ENCODE measurements around the gene ANTXRL.

Gene ANTXRL

DNA sequence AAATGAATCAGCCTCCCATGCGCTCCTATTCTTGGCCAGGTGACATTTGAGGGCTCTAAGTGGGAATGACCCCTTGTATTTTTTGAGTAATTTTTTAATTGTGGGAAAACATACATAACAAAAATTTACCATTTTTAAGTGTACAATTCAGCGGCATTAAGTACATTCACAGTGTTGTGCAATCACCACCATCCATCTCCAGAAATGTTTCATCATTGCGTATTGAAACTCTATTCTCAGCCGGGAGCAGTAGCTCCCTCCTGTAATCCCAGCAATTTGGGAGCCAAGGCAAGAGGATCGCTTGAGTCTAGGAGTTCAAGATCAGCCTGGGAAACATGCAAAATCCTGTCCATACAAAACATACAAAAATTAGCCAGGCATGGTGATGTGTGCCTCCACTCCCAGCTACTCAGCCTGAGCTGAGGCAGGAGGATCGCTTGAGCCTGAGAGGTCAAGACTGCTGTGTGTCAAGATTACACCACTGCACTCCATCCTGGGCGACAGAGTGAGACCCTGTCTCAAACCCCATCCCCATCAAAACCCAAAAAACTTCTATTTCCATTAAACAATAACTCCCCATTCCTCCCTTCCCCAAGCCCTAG lies 2.5 kb downstream of the ANTXRL start:
- H2AFZ ChIP-seq (ENCODE audit: low read depth, low read length) = no peak overlapping the region
- no peak overlapping the region for H3K9ac ChIP-seq (ENCODE audit: low read length)
- H3K27ac ChIP-seq (ENCODE audit: low read length) = no peak overlapping the region
- no peaks in the 10 kb centered on the region for H3K79me2 ChIP-seq (ENCODE audit: low read length)
- no peaks in the 10 kb centered on the region for H4K20me1 ChIP-seq (ENCODE audit: insufficient read depth, low read length)
- H3K9me3 ChIP-seq (ENCODE audit: insufficient read depth, low read length) = no peaks in the 10 kb centered on the region
- no peak overlapping the region for H3K4me2 ChIP-seq (ENCODE audit: low read length)
- H3K4me1 ChIP-seq (ENCODE audit: low read length) = peaks cover 5% of the 10 kb centered on the region; the same call in 1 of the 2 replicates
- no peak overlapping the region for H3K4me3 ChIP-seq (ENCODE audit: low read length)
- no peaks in the 10 kb centered on the region for H3K36me3 ChIP-seq (replicated peaks; ENCODE audit: low read depth, low read length)
- H3K27me3 ChIP-seq (ENCODE audit: low read depth, low read length) = no peaks in the 10 kb centered on the region
- TF ChIP-seq, protein P1, sequence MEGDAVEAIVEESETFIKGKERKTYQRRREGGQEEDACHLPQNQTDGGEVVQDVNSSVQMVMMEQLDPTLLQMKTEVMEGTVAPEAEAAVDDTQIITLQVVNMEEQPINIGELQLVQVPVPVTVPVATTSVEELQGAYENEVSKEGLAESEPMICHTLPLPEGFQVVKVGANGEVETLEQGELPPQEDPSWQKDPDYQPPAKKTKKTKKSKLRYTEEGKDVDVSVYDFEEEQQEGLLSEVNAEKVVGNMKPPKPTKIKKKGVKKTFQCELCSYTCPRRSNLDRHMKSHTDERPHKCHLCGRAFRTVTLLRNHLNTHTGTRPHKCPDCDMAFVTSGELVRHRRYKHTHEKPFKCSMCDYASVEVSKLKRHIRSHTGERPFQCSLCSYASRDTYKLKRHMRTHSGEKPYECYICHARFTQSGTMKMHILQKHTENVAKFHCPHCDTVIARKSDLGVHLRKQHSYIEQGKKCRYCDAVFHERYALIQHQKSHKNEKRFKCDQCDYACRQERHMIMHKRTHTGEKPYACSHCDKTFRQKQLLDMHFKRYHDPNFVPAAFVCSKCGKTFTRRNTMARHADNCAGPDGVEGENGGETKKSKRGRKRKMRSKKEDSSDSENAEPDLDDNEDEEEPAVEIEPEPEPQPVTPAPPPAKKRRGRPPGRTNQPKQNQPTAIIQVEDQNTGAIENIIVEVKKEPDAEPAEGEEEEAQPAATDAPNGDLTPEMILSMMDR (IDR thresholded peaks at IDR 0.05; ENCODE audit: low read depth, low read length) = no peak
- no peak for TF ChIP-seq EZH2phosphoT487 (IDR thresholded peaks at IDR 0.05; ENCODE audit: low read depth)

- TF ChIP-seq EZH2phosphoT487 (IDR thresholded peaks at IDR 0.05; ENCODE audit: low read depth) = no peak
- TF ChIP-seq, protein P1 (IDR thresholded peaks at IDR 0.05; ENCODE audit: low read depth, low read length) = no peak
- H4K20me1 ChIP-seq (ENCODE audit: insufficient read depth, low read length) = no peaks in the 10 kb centered on the region
- H3K9ac ChIP-seq (ENCODE audit: low read length) = no peak overlapping the region
- no peaks in the 10 kb centered on the region for H3K36me3 ChIP-seq (replicated peaks; ENCODE audit: low read depth, low read length)
- no peaks in the 10 kb centered on the region for H3K79me2 ChIP-seq (ENCODE audit: low read length)
- H3K9me3 ChIP-seq (ENCODE audit: insufficient read depth, low read length) = no peaks in the 10 kb centered on the region
- H3K4me3 ChIP-seq (ENCODE audit: low read length) = no peak overlapping the region
- peaks cover 2% of the 10 kb centered on the region; the same call in 1 of the 2 replicates for H3K4me1 ChIP-seq (ENCODE audit: low read length)
- no peak overlapping the region for H3K4me2 ChIP-seq (ENCODE audit: low read length)
- no peak overlapping the region for H3K27ac ChIP-seq (ENCODE audit: low read length)
- H3K27me3 ChIP-seq (ENCODE audit: low read depth, low read length) = no peaks in the 10 kb centered on the region
- H2AFZ ChIP-seq (ENCODE audit: low read depth, low read length) = no peak overlapping the region
Measured at GRCh38 chr10:46290101-46290886, 3.5 kb downstream of the ANTXRL start.

GRCh38 chr10:46291817-46292572 lies 5.2 kb downstream of the ANTXRL start:
- Histone ChIP-seq H3K27me3 (ENCODE audit: low read depth, low read length) (no peaks in the 10 kb centered on the region), H3K36me3 (replicated peaks; ENCODE audit: low read depth, low read length) (no peaks in the 10 kb centered on the region), H3K27ac (ENCODE audit: low read length) (no peak overlapping the region), H3K4me3 (ENCODE audit: low read length) (no peak overlapping the region), H2AFZ (ENCODE audit: low read depth, low read length) (no peak overlapping the region), H3K4me1 (ENCODE audit: low read length) (no peaks in the 10 kb centered on the region), H3K9ac (ENCODE audit: low read length) (no peak overlapping the region), H3K9me3 (ENCODE audit: insufficient read depth, low read length) (no peaks in the 10 kb centered on the region), H3K4me2 (ENCODE audit: low read length) (no peak overlapping the region), H4K20me1 (ENCODE audit: insufficient read depth, low read length) (no peaks in the 10 kb centered on the region), H3K79me2 (ENCODE audit: low read length) (no peaks in the 10 kb centered on the region)
- TF ChIP-seq EZH2phosphoT487 (IDR thresholded peaks at IDR 0.05; ENCODE audit: low read depth) = no peak
- TF ChIP-seq, protein P1 (IDR thresholded peaks at IDR 0.05; ENCODE audit: low read depth, low read length) = no peak

DNA sequence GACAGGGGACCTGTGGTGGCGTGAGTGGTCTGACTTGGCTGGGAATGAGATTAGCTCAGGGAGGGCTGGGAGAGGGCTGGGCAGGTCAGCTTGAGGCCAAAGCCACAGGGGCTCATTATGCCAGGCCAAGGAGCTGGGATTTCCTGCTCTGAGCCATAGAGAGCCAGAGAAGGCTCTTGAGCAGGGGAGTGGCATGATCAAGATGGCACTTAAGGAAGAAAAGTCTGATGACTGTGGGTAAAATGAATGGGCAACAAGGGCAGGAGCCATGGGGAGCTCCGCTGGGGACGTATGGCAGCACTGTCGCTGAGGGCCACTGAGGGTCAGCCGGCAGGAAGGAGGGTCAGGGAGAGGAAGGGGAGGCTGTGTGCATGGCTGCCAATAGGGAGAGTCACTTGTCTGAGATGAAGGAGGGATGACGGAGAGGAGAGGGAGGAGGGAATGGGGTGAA lies 5.8 kb downstream of the ANTXRL start:
- Histone ChIP-seq H3K79me2 (ENCODE audit: low read length) (no peaks in the 10 kb centered on the region), H2AFZ (ENCODE audit: low read depth, low read length) (no peak overlapping the region), H3K4me3 (ENCODE audit: low read length) (no peak overlapping the region), H3K9ac (ENCODE audit: low read length) (no peak overlapping the region), H3K27ac (ENCODE audit: low read length) (no peak overlapping the region), H3K27me3 (ENCODE audit: low read depth, low read length) (no peaks in the 10 kb centered on the region), H4K20me1 (ENCODE audit: insufficient read depth, low read length) (no peaks in the 10 kb centered on the region), H3K4me2 (ENCODE audit: low read length) (no peak overlapping the region), H3K36me3 (replicated peaks; ENCODE audit: low read depth, low read length) (no peaks in the 10 kb centered on the region), H3K4me1 (ENCODE audit: low read length) (no peaks in the 10 kb centered on the region), H3K9me3 (ENCODE audit: insufficient read depth, low read length) (no peaks in the 10 kb centered on the region)
- TF ChIP-seq, protein P1 (IDR thresholded peaks at IDR 0.05; ENCODE audit: low read depth, low read length) = no peak
- TF ChIP-seq EZH2phosphoT487 (IDR thresholded peaks at IDR 0.05; ENCODE audit: low read depth) = no peak
